ENCODE data around the gene TOMM40L.
A peak's percentile ranks its signal among the peaks of the same experiment; 100 is the strongest.
"Not testable (repeated sequence)": the region's sequence is repeated elsewhere in the genome, so short reads cannot be mapped to it uniquely, and the experiment has no call there.

Gene TOMM40L

DNA sequence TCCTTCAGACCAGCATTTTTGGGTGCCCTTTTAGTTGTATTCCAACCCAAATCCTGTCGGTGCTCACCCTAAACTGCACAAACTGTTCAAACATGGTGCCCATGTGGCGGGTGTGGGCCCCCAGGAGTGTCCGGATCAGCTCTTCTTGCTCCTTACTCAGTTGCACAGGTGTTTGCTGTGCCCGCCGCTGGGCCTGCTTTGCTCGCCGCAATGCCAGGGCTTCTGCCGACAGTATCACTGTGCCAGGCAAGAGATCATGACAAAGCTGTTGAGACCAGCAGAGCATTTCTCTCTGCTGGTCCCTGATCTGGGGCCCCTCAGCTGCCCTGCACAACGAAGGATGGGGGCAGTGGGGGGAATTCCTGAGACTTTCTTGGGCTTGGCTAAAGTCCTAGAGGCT, 7.2 kb downstream of the TOMM40L start:
- H3K36me3 ChIP-seq (ENCODE audit: insufficient read depth, low read length) = peaks cover 16% of the 10 kb centered on the region
- no peak overlapping the region for H2AFZ ChIP-seq (ENCODE audit: low read depth, low read length)
- no peaks in the 10 kb centered on the region for H3K4me1 ChIP-seq (ENCODE audit: insufficient read depth, low read length)
- H3K9me3 ChIP-seq (ENCODE audit: low read length) = no peaks in the 10 kb centered on the region
- H3K4me3 ChIP-seq (ENCODE audit: low read length) = no peak overlapping the region
- no peaks in the 10 kb centered on the region for H3K27me3 ChIP-seq (ENCODE audit: insufficient read depth, low read length)

DNA sequence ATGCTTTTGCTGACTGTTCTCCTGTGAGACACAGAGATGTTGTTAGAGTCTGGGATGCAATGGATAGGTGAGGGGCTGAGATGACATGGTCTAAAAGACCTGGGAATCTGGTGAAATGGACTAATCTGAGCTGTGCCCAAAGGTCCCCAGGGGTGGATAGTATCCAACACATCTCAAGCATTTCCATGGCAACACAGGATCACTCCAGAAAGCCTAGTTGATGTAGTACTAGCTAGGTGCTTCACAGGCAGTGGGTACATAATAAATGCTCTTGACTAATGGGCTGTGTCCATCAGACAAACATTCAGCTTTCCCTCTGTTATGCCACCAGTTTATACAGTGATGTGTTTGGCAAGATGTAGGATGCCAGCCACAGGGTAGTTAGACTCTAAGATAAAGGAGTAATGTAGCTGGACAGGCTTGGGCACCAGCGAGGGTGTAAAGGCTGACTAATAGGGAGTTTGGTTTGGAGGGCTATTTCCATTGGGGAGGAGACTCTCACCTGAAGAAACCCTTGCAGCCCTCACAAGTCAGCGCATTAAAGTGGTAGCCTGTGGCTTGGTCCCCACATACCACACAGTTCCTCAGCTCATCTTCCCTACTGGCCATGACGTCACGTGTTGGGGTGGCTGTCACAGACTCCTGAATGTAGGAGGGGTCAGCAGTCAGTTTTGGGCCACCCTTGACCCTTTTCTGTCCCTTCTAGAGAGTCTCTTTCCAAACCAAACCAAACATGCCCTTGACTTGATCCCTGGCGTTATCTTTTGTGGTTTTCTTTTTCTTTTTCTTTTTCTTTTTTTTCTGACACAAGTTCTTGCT, 10.3 kb downstream of the TOMM40L start:
- no peaks in the 10 kb centered on the region for H3K9me3 ChIP-seq (ENCODE audit: low read length)
- H3K27me3 ChIP-seq (ENCODE audit: insufficient read depth, low read length) = no peaks in the 10 kb centered on the region
- H3K4me1 ChIP-seq (ENCODE audit: insufficient read depth, low read length) = no peaks in the 10 kb centered on the region
- H2AFZ ChIP-seq (ENCODE audit: low read depth, low read length) = no peak overlapping the region
- H3K36me3 ChIP-seq (ENCODE audit: insufficient read depth, low read length) = no peaks in the 10 kb centered on the region
- H3K4me3 ChIP-seq (ENCODE audit: low read length) = no peak overlapping the region

DNA sequence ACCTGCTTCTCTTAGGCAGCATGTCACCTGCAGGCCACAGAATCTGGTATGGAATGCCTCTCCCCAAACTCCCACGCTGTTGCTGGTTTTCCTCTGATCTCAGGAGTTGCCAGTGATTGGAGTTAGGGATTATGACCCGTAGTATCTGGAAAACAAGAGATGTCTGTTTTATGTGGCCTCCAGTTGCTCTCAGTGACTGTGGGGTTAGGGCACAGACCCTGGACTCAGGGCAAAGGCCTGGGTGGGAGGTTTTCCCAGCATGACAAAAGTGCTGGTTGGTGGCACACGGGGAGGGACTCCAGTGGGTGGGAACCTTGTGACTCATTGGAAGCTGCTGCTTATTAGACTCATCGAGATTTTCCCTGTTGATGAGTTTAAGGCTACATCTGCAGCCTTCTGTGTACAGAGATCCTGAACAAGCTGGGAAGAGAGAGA, 12.2 kb downstream of the TOMM40L start, which contains the start of gene NR1I3:
NR1I3 (minus strand) TSS at position 165 of the 435 bp plus-strand sequence. CDS start 1,638 bp downstream, outside the sequence.
- Histone ChIP-seq H3K4me3 (ENCODE audit: low read length) (no peak within 1 kb of the TSS), H3K4me1 (ENCODE audit: insufficient read depth, low read length) (peaks cover 5% of the 10 kb centered on the region), H3K9me3 (ENCODE audit: low read length) (no peaks in the 10 kb centered on the region), H3K36me3 (ENCODE audit: insufficient read depth, low read length) (no peaks in the 10 kb centered on the region), H3K27me3 (ENCODE audit: insufficient read depth, low read length) (peaks cover 2% of the 10 kb centered on the region), H2AFZ (ENCODE audit: low read depth, low read length) (no peak within 1 kb of the TSS)

DNA sequence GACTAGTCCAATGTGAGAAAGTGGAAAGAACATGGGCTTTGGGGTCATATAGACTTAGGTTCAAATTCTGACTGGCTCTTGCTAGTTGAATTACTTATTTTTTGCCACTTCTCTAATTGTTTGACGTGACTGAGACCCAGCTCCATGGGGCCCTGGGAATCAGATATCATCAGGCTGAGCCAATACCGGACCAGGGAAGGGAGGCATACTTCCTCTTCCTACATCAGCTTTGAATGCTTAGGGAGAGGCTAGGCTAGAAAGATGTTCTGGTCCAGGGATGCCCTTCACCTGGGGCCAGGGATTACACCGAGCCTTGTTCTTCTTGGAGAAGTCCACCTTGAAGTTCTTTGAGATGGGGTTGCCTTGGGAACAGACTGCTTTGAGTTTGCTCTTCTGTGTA, 15.8 kb downstream of the TOMM40L start:
- Histone ChIP-seq H3K4me3 (ENCODE audit: low read length) (no peak overlapping the region), H3K9me3 (ENCODE audit: low read length) (no peaks in the 10 kb centered on the region), H3K36me3 (ENCODE audit: insufficient read depth, low read length) (no peaks in the 10 kb centered on the region), H3K4me1 (ENCODE audit: insufficient read depth, low read length) (peaks cover 5% of the 10 kb centered on the region), H2AFZ (ENCODE audit: low read depth, low read length) (no peak overlapping the region), H3K27me3 (ENCODE audit: insufficient read depth, low read length) (peaks cover 2% of the 10 kb centered on the region)

DNA sequence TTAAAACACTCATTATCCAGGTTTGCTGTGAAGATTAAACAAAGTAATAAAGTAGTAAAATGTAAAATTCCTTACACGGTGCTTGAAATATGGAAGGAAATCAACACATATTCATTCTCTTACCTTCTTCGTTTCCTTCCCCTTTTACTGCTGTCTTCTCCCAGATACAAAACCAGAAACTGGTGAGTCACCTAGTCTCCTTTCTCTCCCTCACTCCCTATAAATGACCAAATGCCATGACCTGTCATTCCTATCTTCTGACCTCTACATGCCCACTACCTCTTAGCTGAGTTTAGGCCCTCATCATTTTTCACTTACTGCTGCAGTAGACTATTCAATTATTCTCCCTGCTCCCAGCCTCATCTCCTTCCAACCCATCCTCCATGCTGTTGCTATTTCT, 16.5 kb downstream of the TOMM40L start:
- peaks cover 5% of the 10 kb centered on the region for H3K4me1 ChIP-seq (ENCODE audit: insufficient read depth, low read length)
- no peaks in the 10 kb centered on the region for H3K9me3 ChIP-seq (ENCODE audit: low read length)
- no peaks in the 10 kb centered on the region for H3K36me3 ChIP-seq (ENCODE audit: insufficient read depth, low read length)
- H3K27me3 ChIP-seq (ENCODE audit: insufficient read depth, low read length) = peaks cover 2% of the 10 kb centered on the region
- no peak overlapping the region for H2AFZ ChIP-seq (ENCODE audit: low read depth, low read length)
- H3K4me3 ChIP-seq (ENCODE audit: low read length) = no peak overlapping the region

DNA sequence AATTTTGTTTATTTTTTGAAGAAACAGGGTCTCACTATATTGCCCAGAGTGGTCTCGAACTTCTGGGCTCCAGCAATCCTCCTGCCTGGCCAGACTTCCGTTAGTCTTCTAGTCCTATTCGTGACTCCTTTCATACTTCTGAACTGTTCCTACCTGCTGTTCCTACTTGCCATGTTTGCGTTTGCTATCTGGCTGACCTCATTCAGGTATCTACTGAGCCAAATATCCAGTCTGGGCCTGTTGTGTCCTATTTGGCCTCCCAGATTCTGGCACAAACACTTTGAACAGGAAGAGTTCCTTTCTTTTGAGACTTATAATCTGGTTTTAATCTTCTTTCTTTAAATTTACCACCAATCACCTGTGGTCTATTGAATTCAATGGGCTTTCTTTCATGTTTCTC, 19.0 kb downstream of the TOMM40L start:
- Histone ChIP-seq H3K4me1 (ENCODE audit: insufficient read depth, low read length) (peaks cover 5% of the 10 kb centered on the region), H3K27me3 (ENCODE audit: insufficient read depth, low read length) (peaks cover 2% of the 10 kb centered on the region), H2AFZ (ENCODE audit: low read depth, low read length) (no peak overlapping the region), H3K36me3 (ENCODE audit: insufficient read depth, low read length) (no peaks in the 10 kb centered on the region), H3K4me3 (ENCODE audit: low read length) (no peak overlapping the region), H3K9me3 (ENCODE audit: low read length) (no peaks in the 10 kb centered on the region)

DNA sequence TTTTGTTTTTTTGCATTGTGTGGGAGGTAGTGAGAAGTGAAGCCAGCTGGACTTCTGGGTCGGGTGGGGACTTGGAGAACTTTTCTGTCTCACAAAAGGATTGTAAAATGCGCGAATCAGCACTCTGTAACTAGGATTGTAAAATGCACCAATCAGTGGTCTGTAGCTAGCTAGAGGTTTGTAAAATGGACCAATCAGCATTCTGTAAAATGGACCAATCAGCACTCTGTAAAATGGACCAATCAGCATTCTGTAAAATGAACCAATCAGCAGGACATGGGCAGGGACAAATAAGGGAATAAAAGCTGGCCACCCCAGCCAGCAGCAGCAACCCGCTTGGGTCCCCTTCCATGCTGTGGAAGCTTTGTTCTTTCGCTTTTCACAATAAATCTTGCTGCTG, 24.2 kb downstream of the TOMM40L start:
- H3K27me3 ChIP-seq (ENCODE audit: insufficient read depth, low read length); H3K4me3 ChIP-seq (ENCODE audit: low read length); H3K9me3 ChIP-seq (ENCODE audit: low read length); H3K36me3 ChIP-seq (ENCODE audit: insufficient read depth, low read length); H3K4me1 ChIP-seq (ENCODE audit: insufficient read depth, low read length); H2AFZ ChIP-seq (ENCODE audit: low read depth, low read length): not testable (repeated sequence)

DNA sequence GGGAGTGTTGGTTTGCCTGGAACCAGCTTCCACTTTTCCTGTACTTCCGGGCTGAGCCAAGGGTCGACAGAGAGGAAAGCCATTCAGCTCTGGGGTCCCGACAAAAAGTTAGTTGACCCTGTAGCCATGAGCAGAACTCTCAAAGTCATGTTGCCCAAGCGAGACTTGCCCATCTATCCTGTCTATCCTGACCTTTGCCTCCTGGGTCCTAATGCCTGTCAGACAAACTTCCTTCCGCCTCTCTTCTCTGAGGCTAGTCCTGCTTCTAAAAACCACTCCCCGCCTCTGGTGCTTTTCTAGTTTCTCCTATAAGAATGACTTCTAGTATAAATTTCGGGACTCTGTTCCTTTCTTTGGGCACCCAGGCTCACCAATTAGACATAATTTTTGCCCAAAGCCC, 25.0 kb downstream of the TOMM40L start:
- H3K36me3 ChIP-seq (ENCODE audit: insufficient read depth, low read length) = no peaks in the 10 kb centered on the region

DNA sequence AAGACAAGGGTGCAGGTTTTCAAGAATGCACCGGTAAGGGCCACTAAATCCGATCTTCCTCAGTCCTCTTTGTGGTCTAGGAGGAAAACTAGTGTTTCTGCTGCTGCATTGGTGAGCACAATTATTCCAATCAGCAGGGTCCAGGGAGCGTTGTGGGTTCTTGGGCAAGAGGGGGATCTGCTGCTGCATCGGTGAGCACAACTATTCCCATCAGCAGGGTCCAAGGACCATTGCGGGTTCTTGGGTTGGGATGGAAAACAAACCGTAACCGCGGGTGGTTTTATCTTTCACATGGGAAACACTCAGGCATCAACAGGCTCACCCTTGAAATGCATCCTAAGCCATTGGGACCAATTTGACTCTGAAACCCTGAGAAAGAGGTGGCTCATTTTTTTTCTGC, 25.7 kb downstream of the TOMM40L start:
- H3K4me1 ChIP-seq (ENCODE audit: insufficient read depth, low read length) = no peaks in the 10 kb centered on the region
- no peaks in the 10 kb centered on the region for H3K9me3 ChIP-seq (ENCODE audit: low read length)
- H2AFZ ChIP-seq (ENCODE audit: low read depth, low read length) = no peak overlapping the region
- H3K4me3 ChIP-seq (ENCODE audit: low read length) = no peak overlapping the region
- no peaks in the 10 kb centered on the region for H3K27me3 ChIP-seq (ENCODE audit: insufficient read depth, low read length)
- no peaks in the 10 kb centered on the region for H3K36me3 ChIP-seq (ENCODE audit: insufficient read depth, low read length)

More for the DNA sequence above, 25.0 kb downstream of the TOMM40L start:
- Histone ChIP-seq H3K4me1 (ENCODE audit: insufficient read depth, low read length) (no peaks in the 10 kb centered on the region), H2AFZ (ENCODE audit: low read depth, low read length) (no peak overlapping the region), H3K27me3 (ENCODE audit: insufficient read depth, low read length) (no peaks in the 10 kb centered on the region), H3K9me3 (ENCODE audit: low read length) (no peaks in the 10 kb centered on the region), H3K4me3 (ENCODE audit: low read length) (no peak overlapping the region)

DNA sequence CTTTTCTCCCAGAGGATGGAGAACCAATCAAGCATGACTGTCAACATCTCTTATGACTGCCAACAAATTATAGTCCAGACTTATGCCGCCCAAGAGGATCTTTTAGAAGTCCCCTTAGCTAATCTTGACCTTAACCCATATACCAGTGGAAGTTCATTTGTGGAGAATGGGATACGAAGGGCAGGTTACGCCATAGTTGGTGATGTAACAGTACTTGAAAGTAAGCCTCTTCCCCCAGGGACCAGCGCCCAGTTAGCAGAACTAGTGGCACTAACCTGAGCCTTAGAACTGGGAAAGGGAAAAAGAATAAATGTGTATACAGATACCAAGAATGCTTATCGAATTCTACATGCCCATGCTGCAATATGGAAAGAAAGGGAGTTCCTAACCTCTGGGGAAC, 29.4 kb downstream of the TOMM40L start:
- not testable (repeated sequence) for H2AFZ ChIP-seq (ENCODE audit: low read depth, low read length); H3K4me3 ChIP-seq (ENCODE audit: low read length); H3K36me3 ChIP-seq (ENCODE audit: insufficient read depth, low read length); H3K4me1 ChIP-seq (ENCODE audit: insufficient read depth, low read length); H3K9me3 ChIP-seq (ENCODE audit: low read length)
- H3K27me3 ChIP-seq (ENCODE audit: insufficient read depth, low read length) = peaks cover 25% of the 10 kb centered on the region

DNA sequence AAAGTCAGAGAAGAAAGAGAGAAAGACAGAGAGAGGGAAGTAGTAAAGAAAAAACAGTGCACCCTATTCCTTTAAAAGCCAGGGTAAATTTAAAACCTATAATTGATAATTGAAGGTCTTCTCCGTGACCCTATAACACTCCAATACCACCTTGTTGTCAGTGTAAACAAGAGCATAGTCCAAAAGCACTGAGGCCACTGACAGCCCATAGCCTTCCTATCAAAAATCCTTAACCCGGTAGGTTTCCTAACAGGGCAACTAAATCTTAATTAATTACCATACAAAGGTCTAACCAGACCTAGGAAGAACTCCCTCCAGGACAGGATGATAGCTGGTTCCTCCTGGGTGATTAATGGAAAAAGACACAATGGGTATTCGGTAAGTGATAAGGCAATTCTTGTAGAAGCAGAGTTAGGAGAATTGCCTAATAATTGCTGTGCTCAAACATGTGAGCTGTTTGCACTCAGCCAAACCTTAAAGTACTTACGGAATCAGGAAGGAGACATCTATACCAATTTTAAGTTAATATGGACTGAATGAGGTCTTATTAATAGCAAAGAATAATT, 30.2 kb downstream of the TOMM40L start:
- not testable (repeated sequence) for H3K36me3 ChIP-seq (ENCODE audit: insufficient read depth, low read length); H3K4me3 ChIP-seq (ENCODE audit: low read length); H3K4me1 ChIP-seq (ENCODE audit: insufficient read depth, low read length); H3K9me3 ChIP-seq (ENCODE audit: low read length); H2AFZ ChIP-seq (ENCODE audit: low read depth, low read length)
- peaks cover 33% of the 10 kb centered on the region for H3K27me3 ChIP-seq (ENCODE audit: insufficient read depth, low read length)

DNA sequence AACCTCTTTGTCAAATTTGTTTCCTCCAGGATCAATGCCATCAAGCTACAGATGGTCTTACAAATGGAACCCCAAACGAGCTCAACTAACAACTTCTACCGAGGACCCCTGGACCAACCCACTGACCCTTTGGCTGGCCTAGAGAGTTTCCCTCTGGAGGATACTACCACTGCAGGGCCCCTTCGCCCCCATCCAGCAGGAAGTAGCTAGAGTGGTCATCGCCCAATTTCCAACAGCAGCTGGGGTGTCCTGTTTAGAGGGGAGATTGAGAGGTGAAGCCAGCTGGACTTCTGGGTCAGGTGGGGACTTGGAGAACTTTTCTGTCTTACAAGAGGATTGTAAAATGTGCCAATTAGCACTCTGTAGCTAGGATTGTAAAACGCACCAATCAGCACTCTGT, 31.2 kb downstream of the TOMM40L start:
- H3K27me3 ChIP-seq (ENCODE audit: insufficient read depth, low read length) = peaks cover 41% of the 10 kb centered on the region

DNA sequence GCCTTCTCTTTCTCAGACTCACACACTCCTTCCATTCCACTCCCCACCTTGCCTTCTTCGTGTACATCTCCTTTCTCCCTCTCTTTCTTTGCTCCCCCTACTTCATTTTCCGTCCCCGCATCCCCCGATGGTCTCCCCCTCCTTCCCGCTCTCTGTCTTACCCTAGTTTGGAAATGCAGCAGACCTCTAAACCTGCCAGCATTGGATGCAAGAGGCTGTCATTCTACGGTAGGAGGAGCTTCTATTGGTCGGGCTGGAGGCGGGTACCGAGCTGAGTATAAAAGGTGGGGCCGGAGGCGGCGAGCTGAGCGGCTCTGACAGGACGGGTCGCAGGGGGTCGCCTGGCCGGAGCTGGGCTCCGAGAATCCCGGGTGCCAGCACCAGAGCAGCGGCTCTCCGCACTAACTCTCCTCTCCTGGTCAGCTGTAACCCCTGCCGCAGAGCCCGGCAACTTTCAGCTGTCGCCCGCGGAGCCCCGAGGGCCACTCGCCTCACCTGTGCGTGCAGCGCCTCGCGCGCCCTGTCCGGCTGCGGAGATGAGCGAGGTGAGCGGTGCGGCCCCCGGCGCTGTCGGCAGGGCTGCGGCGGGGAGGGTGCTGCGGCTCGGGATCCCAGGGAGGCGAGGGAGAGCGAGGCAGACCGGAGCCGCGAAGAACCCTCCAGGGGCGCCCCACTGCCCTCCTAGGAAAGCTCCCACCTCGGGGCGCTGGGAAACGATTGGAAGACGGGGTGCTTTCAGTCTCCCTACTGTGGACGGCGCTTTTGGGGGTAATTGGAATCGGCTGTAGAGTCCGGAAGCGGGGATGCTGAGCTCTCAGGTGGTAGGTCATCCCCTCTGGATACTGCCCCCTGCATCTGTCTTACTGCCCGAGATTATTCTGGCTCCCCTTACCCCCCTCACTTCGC, 32.8 kb downstream of the TOMM40L start, which contains the start of gene PCP4L1:
PCP4L1 (plus strand) TSS at position 307 of the 906 bp plus-strand sequence; CDS start at position 537, 230 bp downstream.
- Histone ChIP-seq H2AFZ (ENCODE audit: low read depth, low read length) (peak within 1 kb of the TSS; percentile 71), H3K27me3 (ENCODE audit: insufficient read depth, low read length) (peaks cover 41% of the 10 kb centered on the region), H3K4me1 (ENCODE audit: insufficient read depth, low read length) (peaks cover 4% of the 10 kb centered on the region), H3K9me3 (ENCODE audit: low read length) (peaks cover 7% of the 10 kb centered on the region), H3K4me3 (ENCODE audit: low read length) (peak within 1 kb of the TSS; percentile 43), H3K36me3 (ENCODE audit: insufficient read depth, low read length) (no peaks in the 10 kb centered on the region)

More for the DNA sequence above, 31.2 kb downstream of the TOMM40L start:
- H3K4me3 ChIP-seq (ENCODE audit: low read length); H3K4me1 ChIP-seq (ENCODE audit: insufficient read depth, low read length); H3K36me3 ChIP-seq (ENCODE audit: insufficient read depth, low read length); H3K9me3 ChIP-seq (ENCODE audit: low read length); H2AFZ ChIP-seq (ENCODE audit: low read depth, low read length): not testable (repeated sequence)
